Measurements from ENCODE around the gene RHD.
"Not testable (repeated sequence)": the region's sequence is repeated elsewhere in the genome, so short reads cannot be mapped to it uniquely, and the experiment has no call there.

Gene RHD

DNA sequence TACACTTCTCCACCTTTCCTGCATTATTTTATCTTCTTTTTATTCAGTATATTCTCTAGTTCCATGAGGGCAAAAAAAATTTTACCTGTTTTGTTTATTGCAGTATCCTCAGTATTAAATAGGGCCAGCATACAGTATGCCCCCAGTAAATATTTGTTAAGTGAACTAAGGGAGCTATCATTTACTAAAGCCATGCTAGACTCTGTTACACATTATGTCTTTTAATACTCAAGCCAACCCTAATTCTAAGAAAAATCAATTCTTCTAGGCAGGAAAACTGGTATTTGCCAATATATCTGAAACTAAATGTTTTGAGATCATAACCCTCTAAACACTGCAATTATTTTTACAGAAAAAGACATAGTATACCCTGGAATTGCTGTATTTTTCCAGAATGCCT lies 84.1 kb downstream of the RHD start:
- DNase-seq, result no peak

DNA sequence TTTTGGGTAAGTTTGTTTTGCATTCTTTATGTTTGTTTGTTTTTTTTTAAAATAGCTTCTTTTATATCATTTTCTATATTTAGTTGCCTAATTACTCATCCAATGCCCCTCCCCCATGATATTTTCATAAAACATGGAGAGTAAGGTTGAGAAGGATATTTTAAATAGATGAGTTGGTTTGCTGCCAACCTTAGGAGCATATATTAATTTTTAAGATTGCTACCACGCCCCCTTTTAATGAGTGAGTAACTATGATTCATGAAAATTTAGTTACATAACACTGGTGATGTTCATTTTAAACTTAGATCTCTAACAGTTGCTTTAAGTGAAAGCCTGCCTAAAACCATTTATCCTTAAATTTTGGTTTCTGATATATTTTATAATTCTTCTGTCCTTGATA lies 84.5 kb downstream of the RHD start:
- no peak for DNase-seq

DNA sequence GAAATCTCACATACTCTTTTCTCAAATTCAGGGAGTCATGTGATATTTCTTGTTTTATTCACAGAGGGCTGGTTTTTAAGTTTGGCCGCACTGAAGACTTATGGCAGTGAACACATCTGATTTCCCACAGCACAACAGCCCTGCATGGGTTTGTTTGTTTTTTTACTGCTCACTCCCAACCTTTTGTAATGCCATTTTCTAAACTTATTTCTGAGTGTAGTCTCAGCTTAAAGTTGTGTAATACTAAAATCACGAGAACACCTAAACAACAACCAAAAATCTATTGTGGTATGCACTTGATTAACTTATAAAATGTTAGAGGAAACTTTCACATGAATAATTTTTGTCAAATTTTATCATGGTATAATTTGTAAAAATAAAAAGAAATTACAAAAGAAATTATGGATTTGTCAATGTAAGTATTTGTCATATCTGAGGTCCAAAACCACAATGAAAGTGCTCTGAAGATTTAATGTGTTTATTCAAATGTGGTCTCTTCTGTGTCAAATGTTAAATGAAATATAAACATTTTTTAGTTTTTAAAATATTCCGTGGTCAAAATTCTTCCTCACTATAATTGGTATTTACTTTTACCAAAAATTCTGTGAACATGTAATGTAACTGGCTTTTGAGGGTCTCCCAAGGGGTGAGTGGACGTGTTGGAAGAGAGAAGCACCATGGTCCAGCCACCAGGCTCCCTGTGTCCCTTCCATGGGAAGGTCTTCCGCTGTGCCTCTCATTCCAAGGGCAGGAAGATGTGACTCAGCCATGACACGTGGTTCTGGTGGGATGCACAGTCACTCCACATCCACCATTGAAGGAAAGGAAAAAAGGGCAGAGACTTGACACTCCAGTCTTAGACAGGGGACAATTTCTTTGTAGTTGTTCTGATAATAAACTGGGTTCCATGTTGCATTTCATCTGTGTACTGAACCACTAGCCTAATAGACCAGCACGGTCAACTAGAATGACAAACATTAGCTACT lies 88.6 kb downstream of the RHD start:
- DNase-seq, result peak in 1 of 4 experiments; percentile 9

DNA sequence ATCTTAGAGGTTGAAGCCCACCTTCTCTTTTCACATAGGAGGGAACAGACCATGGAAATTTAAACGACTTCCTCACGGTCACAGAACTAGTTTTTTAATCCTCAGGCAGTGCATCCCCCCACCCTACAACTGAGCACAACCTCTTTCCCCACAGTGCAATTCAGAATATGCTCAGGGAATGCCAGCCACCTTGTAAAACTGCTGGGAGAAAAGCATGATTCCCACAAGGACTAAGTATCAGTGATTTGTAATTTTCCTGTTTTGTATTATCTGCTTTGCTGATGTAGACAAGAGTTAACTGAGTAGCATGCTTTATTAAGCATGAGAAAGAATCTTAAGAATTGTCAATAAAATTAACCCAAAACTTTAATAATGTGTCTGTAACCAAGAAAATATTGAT lies 89.6 kb downstream of the RHD start:
- DNase-seq, result no peak

DNA sequence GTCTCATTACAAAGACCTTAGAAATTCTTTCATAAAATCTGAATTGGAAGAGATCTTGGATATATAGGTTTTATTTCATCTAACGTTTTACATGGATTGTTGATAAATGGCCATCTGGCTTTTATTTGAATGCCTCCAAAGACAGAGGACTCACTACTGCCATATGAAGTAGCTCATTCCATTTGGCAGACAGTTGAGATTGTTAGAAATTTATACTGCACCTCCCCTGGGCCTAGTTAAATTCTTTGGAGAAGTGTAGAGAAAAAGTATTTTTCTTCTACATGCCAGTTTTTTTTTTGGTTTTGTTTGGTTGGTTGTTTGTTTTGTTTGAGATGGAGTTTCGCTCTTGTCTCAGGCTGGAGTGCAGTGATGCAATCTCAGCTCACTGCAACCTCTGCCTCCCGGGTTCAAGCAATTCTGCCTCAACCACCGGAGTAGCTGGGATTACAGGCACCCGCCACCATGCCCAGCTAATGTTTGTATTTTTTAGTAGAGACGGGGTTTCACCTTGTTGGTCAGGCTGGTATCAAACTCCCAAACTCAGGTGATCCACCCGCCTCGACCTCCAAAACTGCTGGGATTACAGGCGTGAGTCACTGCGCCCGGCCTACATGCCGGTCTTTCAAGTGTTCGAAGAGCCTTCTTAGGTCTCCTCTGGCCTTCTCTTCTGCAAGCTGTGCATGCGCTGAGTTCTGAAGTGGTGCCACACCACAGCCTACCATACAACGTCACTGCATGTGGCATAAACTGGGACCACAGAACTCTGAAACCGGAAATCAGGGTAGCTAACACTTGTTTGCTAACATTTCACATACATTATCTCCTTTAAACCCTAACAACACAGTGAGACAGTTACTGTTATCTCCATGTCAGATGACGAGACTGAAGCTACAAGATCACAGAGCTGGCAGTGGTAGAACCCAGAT lies 90.6 kb downstream of the RHD start:
- DNase-seq, result not testable (repeated sequence)

DNA sequence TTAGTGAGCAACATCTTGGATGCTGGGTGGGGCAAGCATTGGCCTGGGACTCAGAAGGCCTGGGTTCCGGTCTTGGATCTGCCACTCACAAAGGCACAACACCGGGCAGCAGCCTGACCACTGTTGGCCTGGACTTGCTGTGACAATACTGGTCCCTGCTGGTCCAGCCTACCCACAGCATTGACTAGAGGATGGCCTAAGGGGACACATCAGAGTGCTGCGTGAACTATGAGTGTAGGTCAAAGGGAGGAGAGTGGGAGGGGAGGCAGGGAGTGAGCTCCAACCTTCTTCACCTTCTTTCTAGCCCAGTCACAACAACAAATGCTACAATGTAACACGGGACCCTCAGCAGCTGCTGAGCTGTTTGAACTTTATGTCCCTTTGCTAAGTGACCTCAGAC lies 96.9 kb downstream of the RHD start:
- peak; percentile 3 to 14 (median 12) for DNase-seq

DNA sequence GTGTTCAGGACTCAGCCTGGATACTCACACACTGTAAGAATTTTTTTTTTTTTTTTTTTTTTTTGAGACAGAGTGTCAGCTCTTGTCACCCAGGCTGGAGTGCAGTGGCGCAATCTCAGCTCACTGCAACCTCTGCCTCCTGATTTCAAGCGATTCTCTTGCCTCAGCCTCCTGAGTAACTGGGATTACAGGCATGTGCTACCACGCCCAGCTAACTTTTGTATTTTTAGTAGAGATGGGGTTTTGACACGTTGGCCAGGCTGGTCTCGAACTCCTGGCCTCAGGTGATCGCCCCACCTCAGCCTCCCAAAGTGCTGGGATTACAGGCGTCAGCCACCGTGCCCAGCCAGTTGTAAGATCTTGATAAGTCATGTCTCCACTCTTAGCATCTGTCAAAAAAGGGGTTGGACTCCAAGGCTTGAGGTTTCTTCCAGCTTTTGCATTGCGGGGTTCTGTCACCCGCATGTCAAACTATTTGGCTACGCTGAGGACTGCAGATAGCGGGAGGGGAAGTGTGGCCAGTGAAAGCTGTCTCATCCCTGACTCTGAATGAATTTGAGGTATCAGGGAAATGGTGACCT lies 97.5 kb downstream of the RHD start:
- peak in 3 of 4 experiments; percentile 31 to 51 (median 38) for DNase-seq

DNA sequence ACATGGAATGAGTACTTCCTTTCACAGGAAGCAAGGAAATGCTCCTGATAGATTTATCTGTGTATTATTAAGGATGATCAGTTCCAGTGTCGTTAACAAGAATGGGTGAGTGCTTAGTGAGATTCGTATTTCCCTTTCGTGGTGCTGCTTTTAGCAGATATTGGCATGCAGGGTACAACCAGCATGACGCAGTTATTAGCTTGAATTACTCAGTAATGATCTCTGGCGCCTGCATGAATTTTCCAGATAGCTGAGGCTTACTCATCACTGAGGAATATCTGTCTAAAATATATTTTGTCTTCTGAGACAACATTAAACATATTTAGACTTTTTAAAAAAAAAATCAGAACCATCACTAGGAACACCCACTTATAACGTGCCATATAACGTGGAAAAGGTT lies 99.4 kb downstream of the RHD start:
- DNase-seq, result not testable (repeated sequence)

DNA sequence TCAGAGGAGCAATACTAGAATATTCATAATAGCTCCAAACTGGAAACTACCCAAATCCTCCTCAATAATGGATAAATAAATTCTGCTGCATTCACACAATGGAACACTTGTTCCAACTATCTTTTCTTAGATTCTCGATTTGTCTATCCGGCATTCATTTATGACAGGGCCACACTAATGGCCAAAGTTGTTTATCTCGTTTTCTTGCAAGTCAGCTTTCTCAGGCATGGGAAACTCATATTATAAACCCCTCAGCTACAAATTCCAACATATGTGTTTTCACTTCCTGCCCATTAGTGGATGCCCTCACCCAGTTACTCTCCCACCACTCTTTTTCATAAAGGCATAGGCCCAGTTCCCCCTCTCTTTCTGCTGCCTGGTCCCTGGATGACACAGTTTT lies 106.1 kb downstream of the RHD start:
- not testable (repeated sequence) for DNase-seq
